ENCODE results near the gene ADAMTS6. TPM values are rescaled to one million over a fixed set of nuclear protein-coding genes. Genes with fewer than 3 reads are reported as not detected.
"Not testable (repeated sequence)": the region's sequence is repeated elsewhere in the genome, so short reads cannot be mapped to it uniquely, and the experiment has no call there.

Gene ADAMTS6
- total RNA-seq, 4 donors from 2014 or later, result 2.6 to 25.2 (median 12.3) TPM

- no peak for ATAC-seq
- TF ChIP-seq POLR2A (IDR thresholded peaks at IDR 0.05), result no peak
- no peak for TF ChIP-seq EP300 (IDR thresholded peaks at IDR 0.05)
- no peak for TF ChIP-seq CTCF (IDR thresholded peaks at IDR 0.05)
- no peak for TF ChIP-seq POLR2AphosphoS5 (IDR thresholded peaks at IDR 0.05)
- Histone ChIP-seq H3K9me3 (no peaks in the 10 kb centered on the region), H3K27ac (no peak overlapping the region), H3K4me3 (no peak overlapping the region), H3K36me3 (no peaks in the 10 kb centered on the region), H3K27me3 (no peaks in the 10 kb centered on the region), H3K4me1 (peaks cover 0 to 12% (median 3%) of the 10 kb centered on the region in 3 donors)
- 72 to 85% methylated on average over 3 of the region's 3 CpGs for WGBS, 2 donors (ENCODE audit: low coverage in 1 of 2)
Observed at GRCh38 chr5:65390208-65390607, 91.5 kb downstream of the ADAMTS6 start.

- H3K4me1 ChIP-seq, result no peaks in the 10 kb centered on the region
- WGBS, 2 donors (ENCODE audit: low coverage in 1 of 2), result 81 to 92% methylated on average over 5 to 7 of the region's 7 CpGs
- no peak overlapping the region for H3K27ac ChIP-seq
- H3K27me3 ChIP-seq, result no peaks in the 10 kb centered on the region
- no peaks in the 10 kb centered on the region for H3K36me3 ChIP-seq
- ATAC-seq, result no peak
- no peak overlapping the region for H3K4me3 ChIP-seq
- H3K9me3 ChIP-seq, result no peaks in the 10 kb centered on the region
- TF ChIP-seq CTCF (IDR thresholded peaks at IDR 0.05) (no peak), POLR2AphosphoS5 (IDR thresholded peaks at IDR 0.05) (no peak), EP300 (IDR thresholded peaks at IDR 0.05) (no peak), POLR2A (IDR thresholded peaks at IDR 0.05) (no peak)
Observed at GRCh38 chr5:65383859-65384258, 97.9 kb downstream of the ADAMTS6 start.

- no peak for ATAC-seq
- TF ChIP-seq EP300 (IDR thresholded peaks at IDR 0.05), result no peak
- no peak for TF ChIP-seq POLR2AphosphoS5 (IDR thresholded peaks at IDR 0.05)
- no peak for TF ChIP-seq POLR2A (IDR thresholded peaks at IDR 0.05)
- no peak for TF ChIP-seq CTCF (IDR thresholded peaks at IDR 0.05)
- H3K4me1 ChIP-seq, result no peaks in the 10 kb centered on the region
Observed at GRCh38 chr5:65382582-65382981, 99.1 kb downstream of the ADAMTS6 start.

GRCh38 chr5:65370505-65370904, 111.2 kb downstream of the ADAMTS6 start:
- WGBS, 2 donors (ENCODE audit: low coverage in 1 of 2), result 90 to 100% methylated on average over 1 to 6 of the region's 15 CpGs

More at GRCh38 chr5:65382582-65382981, 99.1 kb downstream of the ADAMTS6 start:
- Histone ChIP-seq H3K27ac (no peak overlapping the region), H3K4me3 (no peak overlapping the region), H3K9me3 (no peaks in the 10 kb centered on the region), H3K36me3 (no peaks in the 10 kb centered on the region), H3K27me3 (no peaks in the 10 kb centered on the region)
- no CpG with 5 or more reads among the region's 1 CpG for WGBS, 2 donors (ENCODE audit: low coverage in 1 of 2)

GRCh38 chr5:65366655-65367054, 115.1 kb downstream of the ADAMTS6 start:
- no peaks in the 10 kb centered on the region for H3K27me3 ChIP-seq
- ATAC-seq, result no peak
- no peak for TF ChIP-seq POLR2AphosphoS5 (IDR thresholded peaks at IDR 0.05)
- TF ChIP-seq EP300 (IDR thresholded peaks at IDR 0.05), result no peak
- no peak for TF ChIP-seq CTCF (IDR thresholded peaks at IDR 0.05)
- TF ChIP-seq POLR2A (IDR thresholded peaks at IDR 0.05), result no peak
- no peaks in the 10 kb centered on the region for H3K9me3 ChIP-seq
- 36 to 61% methylated on average over 2 of the region's 2 CpGs for WGBS, 2 donors (ENCODE audit: low coverage in 1 of 2)
- no peaks in the 10 kb centered on the region for H3K36me3 ChIP-seq
- no peak overlapping the region for H3K4me3 ChIP-seq
- peaks cover 0 to 13% (median 0%) of the 10 kb centered on the region in 3 donors for H3K4me1 ChIP-seq
- no peak overlapping the region for H3K27ac ChIP-seq

More at GRCh38 chr5:65370505-65370904, 111.2 kb downstream of the ADAMTS6 start:
- not testable (repeated sequence) for H3K27me3 ChIP-seq, H3K27ac ChIP-seq, H3K4me3 ChIP-seq, H3K9me3 ChIP-seq, ATAC-seq, H3K36me3 ChIP-seq
- H3K4me1 ChIP-seq, result peaks cover 0 to 13% (median 0%) of the 10 kb centered on the region in 3 donors
